Liver (tissue), 9 donors: ENCODE data around the gene AMACR. TPM values are rescaled to one million over a fixed set of nuclear protein-coding genes. Genes with fewer than 3 reads are reported as not detected.

ENCODE experiments used
- DNase-seq: peaks from one replicate; pipeline ENCODE4 v3.0.0-alpha.2; 2017; ENCODE audit warnings: low spot score
- H3K27ac ChIP-seq, 2 donors: one replicate each; pipeline ENCODE4 v1.7.0; 2013; ENCODE audit warnings: inconsistent platforms in 2 of 2, low read length in 2 of 2, control low read depth in 1 of 2, low read depth in 1 of 2, mild to moderate bottlenecking in 1 of 2
- H3K27me3 ChIP-seq, 4 donors: one replicate each; pipeline versions ENCODE4 v1.6.1 to v1.7.0; 2013; ENCODE audit warnings: low read length in 3 of 4, inconsistent platforms in 1 of 4, mild to moderate bottlenecking in 1 of 4, moderate library complexity in 1 of 4; ENCODE audit not compliant: control insufficient read depth in 4 of 4, insufficient read depth in 4 of 4
- H3K36me3 ChIP-seq, 4 donors: one replicate each; pipeline versions ENCODE4 v1.6.1 to v1.7.0; 2013; ENCODE audit warnings: low read length in 3 of 4, mild to moderate bottlenecking in 3 of 4, low read depth in 1 of 4, moderate library complexity in 1 of 4; ENCODE audit not compliant: control insufficient read depth in 4 of 4, insufficient read depth in 3 of 4
- H3K4me1 ChIP-seq, 4 donors: one replicate each; pipeline versions ENCODE4 v1.6.1 to v1.7.0; 2013; ENCODE audit warnings: low read length in 3 of 4, mild to moderate bottlenecking in 3 of 4, moderate library complexity in 1 of 4; ENCODE audit not compliant: control insufficient read depth in 4 of 4, insufficient read depth in 4 of 4
- H3K4me3 ChIP-seq, 3 donors: one replicate each; pipeline versions ENCODE4 v1.6.1 to v1.7.0; 2013; ENCODE audit warnings: low read length in 3 of 3, control low read depth in 1 of 3, low read depth in 1 of 3, mild to moderate bottlenecking in 1 of 3
- H3K9ac ChIP-seq, 2 donors: one replicate each; pipeline ENCODE4 v1.7.0; 2013; ENCODE audit warnings: low read length in 2 of 2, mild to moderate bottlenecking in 2 of 2, moderate library complexity in 2 of 2, control low read depth in 1 of 2, low read depth in 1 of 2
- H3K9me3 ChIP-seq, 4 donors: one replicate each; pipeline versions ENCODE4 v1.6.1 to v1.7.0; 2013; ENCODE audit warnings: low read length in 3 of 4; ENCODE audit not compliant: control insufficient read depth in 4 of 4
- ATF3 ChIP-seq: IDR thresholded peaks from 2 replicates; pipeline ENCODE4 v1.6.1; 2016; ENCODE audit warnings: antibody characterized with exemption
- FOXA1 ChIP-seq: IDR thresholded peaks from 2 replicates; pipeline ENCODE4 v1.6.1; 2016; ENCODE audit warnings: antibody characterized with exemption
- FOXA2 ChIP-seq: IDR thresholded peaks from 2 replicates; pipeline ENCODE4 v1.6.1; 2016; ENCODE audit warnings: antibody characterized with exemption
- GABPA ChIP-seq, 2 donors: IDR thresholded peaks in 1 of 2; conservative IDR thresholded peaks in 1 of 2; 2 replicates each; pipeline ENCODE4 v1.6.1; 2016; ENCODE audit warnings: antibody characterized with exemption in 2 of 2, mild to moderate bottlenecking in 1 of 2, moderate library complexity in 1 of 2
- HNF4A ChIP-seq, 2 donors: conservative IDR thresholded peaks; 2 replicates each; pipeline ENCODE4 v1.6.1; 2016; ENCODE audit warnings: antibody characterized with exemption in 2 of 2, mild to moderate bottlenecking in 2 of 2
- HNF4G ChIP-seq: IDR thresholded peaks from 2 replicates; pipeline ENCODE4 v1.6.1; 2016; ENCODE audit warnings: antibody characterized with exemption
- JUND ChIP-seq, 2 donors: IDR thresholded peaks; 2 replicates each; pipeline ENCODE4 v1.6.1; 2016; ENCODE audit warnings: antibody characterized with exemption in 2 of 2
- NR2F2 ChIP-seq: IDR thresholded peaks from 2 replicates; pipeline ENCODE4 v1.6.1; 2016; ENCODE audit warnings: antibody characterized with exemption
- RAD21 ChIP-seq, 2 donors: IDR thresholded peaks; 2 replicates each; pipeline ENCODE4 v1.6.1; 2016; ENCODE audit warnings: antibody characterized with exemption in 2 of 2, mild to moderate bottlenecking in 2 of 2
- REST ChIP-seq: IDR thresholded peaks from 2 replicates; pipeline ENCODE4 v1.6.1; 2016; ENCODE audit warnings: antibody characterized with exemption, mild to moderate bottlenecking
- RXRA ChIP-seq, 2 donors: IDR thresholded peaks; 2 replicates each; pipeline ENCODE4 v1.6.1; 2017 to 2018; ENCODE audit warnings: antibody characterized with exemption in 2 of 2, mild to moderate bottlenecking in 1 of 2
- SP1 ChIP-seq: IDR thresholded peaks from 2 replicates; pipeline ENCODE4 v1.6.1; 2018; ENCODE audit warnings: antibody characterized with exemption, mild to moderate bottlenecking
- TAF1 ChIP-seq: conservative IDR thresholded peaks from 2 replicates; pipeline ENCODE4 v1.6.1; 2016; ENCODE audit warnings: antibody characterized with exemption, mild to moderate bottlenecking
- YY1 ChIP-seq: IDR thresholded peaks from 2 replicates; pipeline ENCODE4 v1.6.1; 2016; ENCODE audit warnings: antibody characterized with exemption, mild to moderate bottlenecking
- WGBS: extraction: QIAGEN DNeasy Blood & Tissue Kit; methylation state at CpG from one replicate; pipeline ENCODE4 v1.1.7; 2013; 5-methylcytosine and 5-hydroxymethylcytosine counted together
- polyA plus RNA-seq, 2 donors: library from polyadenylated mRNA; stranded (reverse) in 1 of 2; unstranded in 1 of 2; fragments of 200-250 nt in 1 of 2; fragments of >200 nt in 1 of 2; fragmentation: Nextera tagmentation in 1 of 2; extraction: Ambion mirVana in 1 of 2; gene quantifications; one replicate each; pipeline versions ENCODE4 v1.2.1 to v1.2.3, GENCODE V29; 2013 to 2015
- total RNA-seq, 2 donors: library from RNA; depleted of rRNA; stranded (reverse); fragments of >200 nt; gene quantifications; one replicate each; pipeline ENCODE4 v1.2.3, GENCODE V29; 2014
- TF ChIP-seq, protein P1 (sequence below): IDR thresholded peaks from 2 replicates; pipeline ENCODE4 v1.6.1; 2016; ENCODE audit warnings: antibody characterized with exemption
- TF ChIP-seq, protein P2 (sequence below): fragments of 150-350 bp; IDR thresholded peaks from 2 replicates; pipeline ENCODE4 v1.5.1; 2017; ENCODE audit warnings: improper control_type of control experiment, low read depth, low read length; ENCODE audit not compliant: missing input control
- donor health status: healthy.
- donor health status: healthy.
- donor health status: healthy.
- donor health status: healthy.
- donor health status: healthy.

Gene AMACR
- total and polyA plus RNA-seq, 4 donors: 15.6 to 48.5 (median 31.7) TPM

DNA sequence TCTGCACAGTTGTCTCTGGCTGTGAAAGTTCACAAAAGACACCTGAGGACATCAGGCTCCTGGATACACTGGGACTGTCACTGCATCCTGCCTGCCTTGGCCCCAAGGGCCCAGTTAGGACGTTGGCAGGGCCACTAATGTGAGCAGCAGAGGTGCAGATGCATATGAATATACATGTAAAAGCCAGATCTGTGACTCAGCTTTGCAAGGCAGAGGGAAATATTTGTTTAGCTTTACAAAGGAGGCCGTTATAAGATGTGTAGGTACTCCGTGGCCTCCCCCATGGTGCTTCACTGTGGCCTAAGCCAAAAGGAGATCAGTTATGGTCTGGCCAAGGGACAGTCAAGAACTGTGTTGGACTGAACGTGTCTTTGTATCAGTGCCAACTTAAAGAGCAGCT lies 39.3 kb upstream of the AMACR start:
- no peak for TF ChIP-seq FOXA1
- no peak for TF ChIP-seq SP1
- TF ChIP-seq HNF4A (conservative IDR thresholded peaks at IDR 0.05): no peak
- no peak for TF ChIP-seq HNF4G
- TF ChIP-seq GABPA (IDR thresholded peaks at IDR 0.05 in 1 of 2, conservative IDR thresholded peaks at IDR 0.05 in 1 of 2): no peak
- TF ChIP-seq YY1: no peak
- TF ChIP-seq ATF3: no peak
- no peak for TF ChIP-seq TAF1
- TF ChIP-seq, protein P1, sequence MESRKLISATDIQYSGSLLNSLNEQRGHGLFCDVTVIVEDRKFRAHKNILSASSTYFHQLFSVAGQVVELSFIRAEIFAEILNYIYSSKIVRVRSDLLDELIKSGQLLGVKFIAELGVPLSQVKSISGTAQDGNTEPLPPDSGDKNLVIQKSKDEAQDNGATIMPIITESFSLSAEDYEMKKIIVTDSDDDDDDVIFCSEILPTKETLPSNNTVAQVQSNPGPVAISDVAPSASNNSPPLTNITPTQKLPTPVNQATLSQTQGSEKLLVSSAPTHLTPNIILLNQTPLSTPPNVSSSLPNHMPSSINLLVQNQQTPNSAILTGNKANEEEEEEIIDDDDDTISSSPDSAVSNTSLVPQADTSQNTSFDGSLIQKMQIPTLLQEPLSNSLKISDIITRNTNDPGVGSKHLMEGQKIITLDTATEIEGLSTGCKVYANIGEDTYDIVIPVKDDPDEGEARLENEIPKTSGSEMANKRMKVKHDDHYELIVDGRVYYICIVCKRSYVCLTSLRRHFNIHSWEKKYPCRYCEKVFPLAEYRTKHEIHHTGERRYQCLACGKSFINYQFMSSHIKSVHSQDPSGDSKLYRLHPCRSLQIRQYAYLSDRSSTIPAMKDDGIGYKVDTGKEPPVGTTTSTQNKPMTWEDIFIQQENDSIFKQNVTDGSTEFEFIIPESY: no peak
- TF ChIP-seq FOXA2: no peak
- 82% methylated on average over 4 of the region's 4 CpGs for WGBS

DNA sequence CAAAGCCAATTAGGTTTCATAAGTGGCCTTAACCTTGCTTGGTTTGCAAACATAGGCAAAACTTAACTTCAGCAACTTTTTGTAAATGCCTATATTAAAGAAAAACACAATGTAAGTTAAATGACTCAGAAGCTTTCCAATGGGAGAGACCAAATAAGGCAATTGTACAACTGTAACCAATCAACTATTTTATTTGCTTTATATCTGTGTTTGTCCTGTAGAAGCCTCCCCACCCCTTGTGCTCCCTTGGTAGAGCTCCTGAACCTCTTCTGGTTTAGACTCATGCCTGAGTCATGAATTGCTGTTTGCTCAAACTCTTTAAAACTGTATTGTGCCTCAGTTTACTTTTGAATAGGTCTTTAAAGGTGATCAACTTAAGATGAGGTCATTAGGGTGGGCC lies 38.1 kb upstream of the AMACR start:
- DNase-seq: no peak
- TF ChIP-seq REST (no peak), TAF1 (no peak), NR2F2 (no peak), YY1 (no peak), FOXA1 (no peak), JUND (IDR thresholded peaks at IDR 0.05) (no peak), RXRA (IDR thresholded peaks at IDR 0.05) (no peak), GABPA (IDR thresholded peaks at IDR 0.05 in 1 of 2, conservative IDR thresholded peaks at IDR 0.05 in 1 of 2) (no peak), HNF4G (no peak), ATF3 (no peak), RAD21 (IDR thresholded peaks at IDR 0.05) (no peak)
- TF ChIP-seq, protein P2, sequence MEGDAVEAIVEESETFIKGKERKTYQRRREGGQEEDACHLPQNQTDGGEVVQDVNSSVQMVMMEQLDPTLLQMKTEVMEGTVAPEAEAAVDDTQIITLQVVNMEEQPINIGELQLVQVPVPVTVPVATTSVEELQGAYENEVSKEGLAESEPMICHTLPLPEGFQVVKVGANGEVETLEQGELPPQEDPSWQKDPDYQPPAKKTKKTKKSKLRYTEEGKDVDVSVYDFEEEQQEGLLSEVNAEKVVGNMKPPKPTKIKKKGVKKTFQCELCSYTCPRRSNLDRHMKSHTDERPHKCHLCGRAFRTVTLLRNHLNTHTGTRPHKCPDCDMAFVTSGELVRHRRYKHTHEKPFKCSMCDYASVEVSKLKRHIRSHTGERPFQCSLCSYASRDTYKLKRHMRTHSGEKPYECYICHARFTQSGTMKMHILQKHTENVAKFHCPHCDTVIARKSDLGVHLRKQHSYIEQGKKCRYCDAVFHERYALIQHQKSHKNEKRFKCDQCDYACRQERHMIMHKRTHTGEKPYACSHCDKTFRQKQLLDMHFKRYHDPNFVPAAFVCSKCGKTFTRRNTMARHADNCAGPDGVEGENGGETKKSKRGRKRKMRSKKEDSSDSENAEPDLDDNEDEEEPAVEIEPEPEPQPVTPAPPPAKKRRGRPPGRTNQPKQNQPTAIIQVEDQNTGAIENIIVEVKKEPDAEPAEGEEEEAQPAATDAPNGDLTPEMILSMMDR: no peak
- TF ChIP-seq, protein P1: no peak
- no peak overlapping the region for H3K4me3 ChIP-seq
- H3K4me1 ChIP-seq: peaks cover 0 to 16% (median 3%) of the 10 kb centered on the region in 4 donors
- H3K9ac ChIP-seq: no peak overlapping the region
- no peaks in the 10 kb centered on the region for H3K9me3 ChIP-seq
- H3K27me3 ChIP-seq: no peaks in the 10 kb centered on the region
- H3K27ac ChIP-seq: no peak overlapping the region
- peaks cover 0 to 1% (median 0%) of the 10 kb centered on the region in 4 donors for H3K36me3 ChIP-seq

More for the DNA sequence above, 39.3 kb upstream of the AMACR start:
- H3K9me3 ChIP-seq: no peaks in the 10 kb centered on the region
- H3K4me3 ChIP-seq: no peak overlapping the region
- no peak for DNase-seq
- H3K27me3 ChIP-seq: no peaks in the 10 kb centered on the region
- no peak overlapping the region for H3K9ac ChIP-seq
- H3K36me3 ChIP-seq: peaks cover 0 to 8% (median 2%) of the 10 kb centered on the region in 4 donors
- H3K4me1 ChIP-seq: peaks cover 0 to 16% (median 3%) of the 10 kb centered on the region in 4 donors
- no peak overlapping the region for H3K27ac ChIP-seq
